Fibroblast of the aortic adventitia (primary cell): ENCODE data around the gene GNS. TPM values are rescaled to one million over a fixed set of nuclear protein-coding genes. Genes with fewer than 3 reads are reported as not detected.
A peak's percentile ranks its signal among the peaks of the same experiment; 100 is the strongest.

ENCODE experiments used
- DNase-seq: peaks from one replicate; pipeline ENCODE4 v3.0.0-alpha.2; 2010; ENCODE audit warnings: low read depth
- H3K4me3 ChIP-seq: 2 replicates; pipeline ENCODE4 v1.5.1; 2011; ENCODE audit warnings: low read depth, mild to moderate bottlenecking, control low read depth, low read length, moderate library complexity
- CTCF ChIP-seq: IDR thresholded peaks from 2 replicates; pipeline ENCODE4 v1.5.1; 2011; ENCODE audit warnings: mild to moderate bottlenecking, low read length, control low read depth, inconsistent platforms; ENCODE audit not compliant: insufficient read depth
- total RNA-seq: library from RNA; depleted of rRNA; stranded (reverse); fragments of >200 nt; gene quantifications from 2 replicates; pipeline ENCODE4 v1.2.3, GENCODE V29; 2012; ENCODE audit warnings: low replicate concordance

The GNS gene
- total RNA-seq, 1 donor, result 162 TPM

DNA sequence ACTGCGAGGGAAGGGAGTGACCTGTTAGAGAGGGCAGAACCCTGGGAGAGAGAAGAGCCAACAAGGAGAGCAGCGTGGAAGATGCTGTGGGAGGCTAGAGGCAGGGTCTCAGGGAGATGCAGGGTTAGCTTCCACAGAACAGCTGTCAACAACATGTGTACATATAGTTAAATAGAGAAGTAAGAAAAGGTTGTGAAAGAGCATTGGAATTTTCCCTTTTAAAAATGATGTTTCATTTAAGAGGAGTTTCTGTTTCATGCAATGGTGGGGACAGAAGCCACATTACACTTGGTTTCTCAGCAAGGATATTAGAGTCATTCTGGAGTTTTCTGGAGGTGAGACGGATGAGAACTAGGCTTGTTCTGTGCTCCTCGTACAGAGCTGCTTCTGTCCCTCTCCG, 41.4 kb upstream of the GNS start:
- DNase-seq, result no peak
- TF ChIP-seq CTCF, result no peak
- no peak overlapping the region for H3K4me3 ChIP-seq

DNA sequence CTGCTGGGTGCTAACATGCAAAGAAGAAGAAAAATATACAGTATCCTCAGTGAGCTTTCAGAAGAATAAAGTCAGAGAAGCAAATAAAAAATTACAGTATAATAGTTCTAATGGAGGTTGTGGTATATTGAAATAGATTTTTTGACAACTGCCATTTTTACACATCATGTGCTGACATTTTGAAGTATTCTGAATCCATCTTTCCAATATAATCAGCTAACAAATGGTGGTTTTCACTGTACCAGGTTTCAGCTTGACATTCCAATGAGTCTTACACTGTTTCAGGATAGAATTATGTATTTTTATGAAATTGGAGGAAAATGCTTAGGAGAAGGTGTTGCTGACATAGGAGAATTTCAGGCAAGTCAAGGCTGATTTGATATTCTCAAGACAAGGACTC, 39.0 kb upstream of the GNS start:
- DNase-seq, result no peak
- no peak overlapping the region for H3K4me3 ChIP-seq
- TF ChIP-seq CTCF, result no peak

GRCh38 chr12:64797156-64797555, 38.0 kb upstream of the GNS start:
- no peak overlapping the region for H3K4me3 ChIP-seq
- DNase-seq, result no peak
- TF ChIP-seq CTCF, result no peak

- DNase-seq, result peak; percentile 94
- H3K4me3 ChIP-seq, result no peak overlapping the region
- peak; percentile 88 for TF ChIP-seq CTCF
These were observed 37.1 kb upstream of the GNS start for GRCh38 chr12:64796205-64796845.

DNA sequence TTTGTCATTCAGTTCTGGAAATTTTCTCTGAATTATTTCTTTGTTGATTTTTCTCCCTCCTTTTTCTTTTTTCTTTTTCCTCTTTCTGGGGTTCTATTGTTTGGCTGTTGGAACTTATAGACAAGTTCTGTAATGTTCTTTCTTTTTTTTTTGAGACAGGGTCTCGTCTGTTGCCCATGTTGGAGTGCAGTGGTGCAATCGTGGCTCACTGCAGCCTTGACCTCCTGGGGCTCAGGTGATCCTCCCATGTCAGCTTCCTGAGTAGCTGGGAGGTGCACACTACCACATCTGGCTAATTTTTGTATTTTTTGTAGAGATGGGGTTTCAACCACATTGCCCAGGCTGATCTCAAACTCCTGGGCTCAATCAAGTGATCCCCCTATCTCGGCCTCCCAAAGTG, 35.1 kb upstream of the GNS start:
- TF ChIP-seq CTCF, result no peak
- DNase-seq, result no peak
- no peak overlapping the region for H3K4me3 ChIP-seq

DNA sequence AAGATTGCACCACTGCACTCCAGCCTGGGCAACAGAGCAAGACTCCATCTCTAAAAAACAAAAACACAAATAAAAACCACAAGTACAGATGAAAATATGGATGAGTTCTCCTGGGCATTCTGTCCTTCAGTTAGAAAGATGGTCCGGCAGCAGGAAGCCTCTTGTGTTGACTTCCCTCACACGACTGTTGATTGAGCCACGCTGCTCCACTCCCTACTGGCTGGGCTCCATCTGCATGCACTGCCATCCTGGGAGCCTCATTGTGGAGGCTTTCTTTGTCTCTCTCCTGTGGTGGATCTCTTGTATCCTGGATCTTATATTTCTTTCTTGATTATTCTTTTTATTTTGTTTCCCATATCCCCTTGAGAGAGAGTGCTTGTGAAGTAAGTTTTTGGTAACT, 34.4 kb upstream of the GNS start:
- no peak overlapping the region for H3K4me3 ChIP-seq
- no peak for TF ChIP-seq CTCF
- no peak for DNase-seq

DNA sequence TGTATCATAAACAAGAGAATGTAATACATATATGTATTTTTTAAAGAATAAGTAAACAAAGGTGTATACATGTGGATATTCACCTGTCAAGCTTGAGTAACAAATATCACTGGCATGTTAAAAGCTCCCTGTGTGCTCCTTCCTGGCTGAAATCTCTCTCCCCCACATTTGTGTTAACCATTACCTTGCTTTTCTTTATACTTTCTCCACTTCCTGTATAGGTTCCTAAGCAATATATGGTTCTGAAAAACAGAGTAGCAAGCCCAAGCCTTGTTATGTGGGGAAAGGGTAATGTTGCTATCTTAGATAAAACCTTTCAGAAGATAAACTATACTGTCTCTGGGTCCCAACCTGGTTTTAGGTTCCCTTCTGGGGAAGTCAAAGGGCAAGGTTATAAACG, 32.9 kb upstream of the GNS start:
- no peak overlapping the region for H3K4me3 ChIP-seq
- no peak for TF ChIP-seq CTCF
- DNase-seq, result no peak
